ENCODE measurements around the gene TNFRSF17.

DNA sequence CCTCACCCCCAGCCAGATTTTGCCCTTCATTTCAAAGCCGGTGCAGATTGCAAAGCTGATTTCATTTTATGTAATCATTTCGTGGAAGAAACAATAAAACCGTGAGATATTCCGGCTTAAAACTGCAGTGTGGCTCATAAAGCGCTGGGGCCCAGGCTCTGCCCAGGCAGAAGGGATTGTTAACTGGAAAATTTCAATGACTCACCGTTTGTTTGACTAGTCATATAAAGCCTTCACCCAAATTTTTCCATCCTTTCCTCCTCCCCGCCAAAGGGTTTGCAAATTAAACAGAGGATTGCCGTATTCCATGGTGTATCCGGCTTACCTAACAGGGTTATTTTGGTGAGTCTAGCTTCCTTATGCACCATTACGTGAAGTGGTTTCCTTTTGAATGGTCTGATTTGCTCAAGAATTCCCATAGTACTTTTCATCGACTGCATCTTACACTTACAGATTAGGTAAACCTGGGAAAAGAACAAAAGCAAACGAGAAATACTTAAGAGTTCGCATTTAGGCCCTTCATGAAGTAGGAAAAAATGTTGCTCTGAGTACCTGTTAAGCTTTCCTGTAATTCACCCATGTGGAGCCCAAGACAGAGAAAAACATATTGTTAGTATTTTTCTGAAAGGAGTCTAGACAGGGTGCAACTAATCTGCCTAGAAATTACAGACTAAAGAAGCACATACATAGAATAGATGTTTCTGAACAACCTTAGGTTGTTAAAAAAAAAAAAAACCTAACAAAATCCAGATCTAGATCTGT, 48.3 kb upstream of the TNFRSF17 start:
- TF ChIP-seq EZH2phosphoT487 (IDR thresholded peaks at IDR 0.05; ENCODE audit: insufficient read depth, low read depth) (no peak), EZH2 (IDR thresholded peaks at IDR 0.05; ENCODE audit: insufficient read depth, poor library complexity, severe bottlenecking) (no peak)
